Activated T-helper 2 cell treated with anti-CD3 and anti-CD28 coated beads, Interferon-gamma antibody, Interleukin-2, Interleukin-4, amounts not matched to agents 10 μg/mL and 5 μg/mL and 100 μg/mL, durations not matched to agents 14 hours and 24 hours and 36 hours (primary cell): ENCODE data around the gene NKX3-2. TPM values are rescaled to one million over a fixed set of nuclear protein-coding genes. Genes with fewer than 3 reads are reported as not detected.

ENCODE experiments used
- DNase-seq: peaks from one replicate; pipeline ENCODE4 v3.0.0; 2021; ENCODE audit warnings: low spot score
- H3K27ac Mint-ChIP-seq: one replicate; pipeline ENCODE4 v1.8.0; 2021; ENCODE audit warnings: mixed read lengths
- H3K27me3 Mint-ChIP-seq: one replicate; pipeline ENCODE4 v1.8.0; 2021; ENCODE audit warnings: low read depth, mixed read lengths
- H3K36me3 Mint-ChIP-seq: one replicate; pipeline ENCODE4 v1.8.0; 2021; ENCODE audit warnings: low read depth, mixed read lengths
- H3K4me1 Mint-ChIP-seq: one replicate; pipeline ENCODE4 v1.8.0; 2021; ENCODE audit warnings: low read depth, mixed read lengths
- H3K4me3 Mint-ChIP-seq: one replicate; pipeline ENCODE4 v1.8.0; 2021; ENCODE audit warnings: low read depth, mild to moderate bottlenecking, moderate library complexity, mixed read lengths
- H3K9me3 Mint-ChIP-seq: one replicate; pipeline ENCODE4 v1.8.0; 2021; ENCODE audit warnings: mixed read lengths
- intact Hi-C: fragments of 100-400 bp; cut with micrococcal nuclease; formaldehyde crosslinking; loops from one replicate; pipeline ENCODE4 v1.15.1; 2023
- total RNA-seq: library from RNA; stranded (reverse); gene quantifications from 2 replicates; pipeline ENCODE4 v1.2.3, GENCODE V29; 2022

The NKX3-2 gene
- total RNA-seq, 1 donor from 2014 or later = not detected

DNA sequence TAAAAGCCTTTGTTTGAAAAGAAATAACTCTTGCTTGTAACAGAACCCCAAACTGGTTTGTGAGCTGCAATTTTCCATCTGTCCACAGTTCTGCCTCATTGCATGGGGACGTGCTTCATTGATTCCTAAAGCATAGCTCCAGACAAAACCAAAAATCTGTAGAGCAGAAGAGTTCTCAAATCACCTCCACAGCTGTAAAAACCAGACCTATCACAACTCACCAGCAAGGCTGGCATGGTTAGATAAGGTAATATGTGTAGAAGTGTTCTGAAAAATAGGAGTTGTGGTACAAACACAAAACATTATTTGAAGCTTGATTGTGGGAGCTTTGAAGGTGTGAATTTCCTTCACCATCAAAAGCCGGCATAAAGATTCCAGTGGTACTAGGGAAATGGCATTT, 47.7 kb downstream of the NKX3-2 start:
- Mint-ChIP-seq H3K27ac (no peak overlapping the region), H3K27me3 (peaks cover 26% of the 10 kb centered on the region), H3K4me1 (no peaks in the 10 kb centered on the region), H3K36me3 (no peaks in the 10 kb centered on the region), H3K9me3 (no peaks in the 10 kb centered on the region), H3K4me3 (no peak overlapping the region)
- no peak for DNase-seq
- intact Hi-C loops = no loop called here

GRCh38 chr4:13495753-13496152, 48.6 kb downstream of the NKX3-2 start:
- Mint-ChIP-seq H3K4me1 (no peaks in the 10 kb centered on the region), H3K9me3 (no peaks in the 10 kb centered on the region), H3K27ac (no peak overlapping the region), H3K36me3 (no peaks in the 10 kb centered on the region), H3K4me3 (no peak overlapping the region), H3K27me3 (peaks cover 24% of the 10 kb centered on the region)
- intact Hi-C loops = no loop called here
- DNase-seq = no peak

DNA sequence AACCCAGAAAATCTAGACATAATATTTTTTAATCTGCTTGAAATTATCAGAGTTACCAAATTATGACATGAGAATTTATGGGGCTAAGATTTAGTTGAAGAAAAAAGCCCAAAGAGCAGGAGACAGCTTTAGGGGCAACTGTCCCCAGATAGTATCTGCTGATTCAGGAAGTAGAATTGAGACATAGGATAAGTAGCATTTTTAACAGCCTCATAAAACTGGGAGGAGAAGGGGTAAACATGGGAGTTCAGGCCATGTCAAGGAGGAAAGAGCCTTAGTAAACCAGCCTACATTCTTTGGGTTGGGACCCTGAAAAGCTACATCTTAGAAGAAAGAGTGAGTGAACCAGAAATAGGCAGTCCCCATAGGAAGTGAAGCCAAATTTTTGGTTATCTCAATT, 50.5 kb downstream of the NKX3-2 start:
- H3K4me3 Mint-ChIP-seq = no peak overlapping the region
- H3K27me3 Mint-ChIP-seq = peaks cover 20% of the 10 kb centered on the region
- H3K36me3 Mint-ChIP-seq = no peaks in the 10 kb centered on the region
- H3K27ac Mint-ChIP-seq = no peak overlapping the region
- H3K4me1 Mint-ChIP-seq = no peaks in the 10 kb centered on the region
- H3K9me3 Mint-ChIP-seq = no peaks in the 10 kb centered on the region
- intact Hi-C loops = no loop called here
- DNase-seq = no peak

DNA sequence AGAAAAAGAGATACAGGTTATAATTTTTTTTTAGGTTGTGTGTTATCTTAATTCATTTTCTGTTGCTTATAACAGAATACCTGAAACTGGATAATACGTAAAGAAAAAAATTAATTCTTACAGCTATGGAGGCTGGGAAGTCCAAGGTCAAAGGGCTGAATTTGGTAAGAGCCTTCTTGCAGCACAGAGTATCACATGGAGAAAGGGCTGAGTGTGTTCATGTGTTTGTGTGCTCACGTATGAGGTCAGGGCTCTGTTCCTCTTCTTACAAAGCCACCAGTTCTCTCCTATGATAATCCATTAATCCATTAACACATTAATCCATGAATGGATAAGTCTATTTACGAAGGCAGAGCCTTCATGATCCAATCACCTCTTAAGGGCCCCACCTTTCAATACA, 51.6 kb downstream of the NKX3-2 start:
- intact Hi-C loops = no loop called here

More for the DNA sequence above, 51.6 kb downstream of the NKX3-2 start:
- no peak overlapping the region for H3K27ac Mint-ChIP-seq
- peaks cover 19% of the 10 kb centered on the region for H3K27me3 Mint-ChIP-seq
- DNase-seq = no peak
- no peak overlapping the region for H3K4me3 Mint-ChIP-seq
- no peaks in the 10 kb centered on the region for H3K36me3 Mint-ChIP-seq
- no peaks in the 10 kb centered on the region for H3K4me1 Mint-ChIP-seq
- H3K9me3 Mint-ChIP-seq = no peaks in the 10 kb centered on the region

Other genes starting within 250 kb of the NKX3-2 start
- 17.4 and 19.3 TPM in 2 replicates for gene RAB28, start 60.2 kb downstream of the NKX3-2 start, total RNA-seq
- gene BOD1L1, start 83.2 kb upstream of the NKX3-2 start, total RNA-seq = 41.5 and 42.2 TPM in 2 replicates